ENCODE measurements around the gene SLC43A2. TPM values are rescaled to one million over a fixed set of nuclear protein-coding genes. Genes with fewer than 3 reads are reported as not detected.

Gene SLC43A2
- total RNA-seq, 1 experiment from 2014 or later: 0.06 TPM

GRCh38 chr17:1590747-1591473, 37.7 kb downstream of the SLC43A2 start:
- H3K27ac ChIP-seq (ENCODE audit: low read depth, low read length, poor library complexity, severe bottlenecking): no peak overlapping the region
- CTCF ChIA-PET: no interaction called here
- TF ChIP-seq, protein P1, sequence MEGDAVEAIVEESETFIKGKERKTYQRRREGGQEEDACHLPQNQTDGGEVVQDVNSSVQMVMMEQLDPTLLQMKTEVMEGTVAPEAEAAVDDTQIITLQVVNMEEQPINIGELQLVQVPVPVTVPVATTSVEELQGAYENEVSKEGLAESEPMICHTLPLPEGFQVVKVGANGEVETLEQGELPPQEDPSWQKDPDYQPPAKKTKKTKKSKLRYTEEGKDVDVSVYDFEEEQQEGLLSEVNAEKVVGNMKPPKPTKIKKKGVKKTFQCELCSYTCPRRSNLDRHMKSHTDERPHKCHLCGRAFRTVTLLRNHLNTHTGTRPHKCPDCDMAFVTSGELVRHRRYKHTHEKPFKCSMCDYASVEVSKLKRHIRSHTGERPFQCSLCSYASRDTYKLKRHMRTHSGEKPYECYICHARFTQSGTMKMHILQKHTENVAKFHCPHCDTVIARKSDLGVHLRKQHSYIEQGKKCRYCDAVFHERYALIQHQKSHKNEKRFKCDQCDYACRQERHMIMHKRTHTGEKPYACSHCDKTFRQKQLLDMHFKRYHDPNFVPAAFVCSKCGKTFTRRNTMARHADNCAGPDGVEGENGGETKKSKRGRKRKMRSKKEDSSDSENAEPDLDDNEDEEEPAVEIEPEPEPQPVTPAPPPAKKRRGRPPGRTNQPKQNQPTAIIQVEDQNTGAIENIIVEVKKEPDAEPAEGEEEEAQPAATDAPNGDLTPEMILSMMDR (conservative IDR thresholded peaks at IDR 0.05; ENCODE audit: low read depth, low read length): no peak
- no peak for TF ChIP-seq EZH2 (IDR thresholded peaks at IDR 0.05; ENCODE audit: borderline replicate concordance, low read depth, low read length, poor library complexity, severe bottlenecking)
- no TSS peak for BruUV-seq (replicated peaks)
- H3K9me3 ChIP-seq (ENCODE audit: low read depth, low read length, poor library complexity, severe bottlenecking): no peaks in the 10 kb centered on the region
- no peaks in the 10 kb centered on the region for H3K4me1 ChIP-seq (ENCODE audit: insufficient read depth, low read length, poor library complexity, severe bottlenecking)
- no peak overlapping the region for H3K4me3 ChIP-seq (ENCODE audit: low read depth, low read length, poor library complexity, severe bottlenecking)
- POLR2A ChIA-PET (ENCODE audit: low non-redundant PET): no interaction called here
- no peak for DNase-seq (ENCODE audit: low spot score)
- H3K36me3 ChIP-seq (ENCODE audit: insufficient read depth, low read length, poor library complexity, severe bottlenecking): no peaks in the 10 kb centered on the region
- intact Hi-C loops (cut with micrococcal nuclease; ENCODE audit: unreplicated experiment): no loop called here
- no peaks in the 10 kb centered on the region for H3K27me3 ChIP-seq (replicated peaks; ENCODE audit: insufficient read depth, low read depth, low read length, poor library complexity)

GRCh38 chr17:1590029-1590746, 38.4 kb downstream of the SLC43A2 start:
- H3K4me1 ChIP-seq (ENCODE audit: insufficient read depth, low read length, poor library complexity, severe bottlenecking): no peaks in the 10 kb centered on the region
- intact Hi-C loops (cut with micrococcal nuclease; ENCODE audit: unreplicated experiment): no loop called here
- no peaks in the 10 kb centered on the region for H3K9me3 ChIP-seq (ENCODE audit: low read depth, low read length, poor library complexity, severe bottlenecking)
- ChIA-PET POLR2A (ENCODE audit: low non-redundant PET) (no interaction called here), CTCF (no interaction called here)
- no peak overlapping the region for H3K4me3 ChIP-seq (ENCODE audit: low read depth, low read length, poor library complexity, severe bottlenecking)
- TF ChIP-seq, protein P1 (conservative IDR thresholded peaks at IDR 0.05; ENCODE audit: low read depth, low read length): no peak
- TF ChIP-seq EZH2 (IDR thresholded peaks at IDR 0.05; ENCODE audit: borderline replicate concordance, low read depth, low read length, poor library complexity, severe bottlenecking): no peak
- no peak overlapping the region for H3K27ac ChIP-seq (ENCODE audit: low read depth, low read length, poor library complexity, severe bottlenecking)
- H3K27me3 ChIP-seq (replicated peaks; ENCODE audit: insufficient read depth, low read depth, low read length, poor library complexity): no peaks in the 10 kb centered on the region
- DNase-seq (ENCODE audit: low spot score): peak; percentile 58
- no TSS peak for BruUV-seq (replicated peaks)
- H3K36me3 ChIP-seq (ENCODE audit: insufficient read depth, low read length, poor library complexity, severe bottlenecking): no peaks in the 10 kb centered on the region

DNA sequence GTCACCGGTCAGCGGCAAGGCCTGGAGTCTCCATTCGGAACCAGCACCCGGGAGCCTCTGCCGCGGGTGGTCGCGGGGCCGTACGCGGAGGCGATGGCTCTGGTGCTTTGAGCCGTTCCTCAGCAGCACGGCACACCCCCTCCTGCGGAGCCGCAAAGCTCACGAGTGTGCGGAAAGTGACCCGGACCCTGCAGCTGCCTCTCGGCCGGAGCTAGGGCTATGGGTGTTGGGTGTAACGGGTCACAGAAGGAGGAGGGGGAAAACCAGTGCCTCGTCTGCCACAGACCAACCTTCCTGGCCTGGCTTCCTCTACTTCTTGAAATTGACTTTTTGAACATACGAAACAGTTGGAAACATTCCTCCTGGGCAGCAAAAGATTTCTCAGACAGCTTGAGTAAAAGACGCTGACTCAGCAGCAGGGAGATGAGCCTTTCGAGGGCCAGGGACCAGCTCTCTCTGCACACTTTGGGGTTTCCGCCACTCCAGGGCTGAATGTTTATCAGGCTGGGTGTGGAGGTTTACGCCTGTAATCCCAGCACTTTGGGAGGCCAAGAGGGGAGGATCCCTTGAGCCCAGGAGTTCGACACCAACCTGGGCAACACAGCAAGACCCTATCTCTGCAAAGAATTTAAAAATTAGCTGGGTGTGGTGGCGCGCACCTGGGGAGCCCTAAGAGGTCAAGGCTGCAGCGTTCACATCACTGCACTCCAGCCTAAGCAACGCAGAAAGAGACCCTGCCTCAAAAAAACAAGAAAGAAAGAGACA, 39.6 kb downstream of the SLC43A2 start:
- ChIA-PET POLR2A (ENCODE audit: low non-redundant PET) (interaction anchor here (0.7 kb wide), 1 partner anchor 189 kb away, joined by 8 read pairs; no protein-coding TSS in a partner anchor), CTCF (no interaction called here)
- H3K9me3 ChIP-seq (ENCODE audit: low read depth, low read length, poor library complexity, severe bottlenecking): no peaks in the 10 kb centered on the region
- H3K27ac ChIP-seq (ENCODE audit: low read depth, low read length, poor library complexity, severe bottlenecking): no peak overlapping the region
- no peaks in the 10 kb centered on the region for H3K36me3 ChIP-seq (ENCODE audit: insufficient read depth, low read length, poor library complexity, severe bottlenecking)
- TF ChIP-seq, protein P1 (conservative IDR thresholded peaks at IDR 0.05; ENCODE audit: low read depth, low read length): no peak
- TF ChIP-seq EZH2 (IDR thresholded peaks at IDR 0.05; ENCODE audit: borderline replicate concordance, low read depth, low read length, poor library complexity, severe bottlenecking): no peak
- no peak overlapping the region for H3K4me3 ChIP-seq (ENCODE audit: low read depth, low read length, poor library complexity, severe bottlenecking)
- H3K4me1 ChIP-seq (ENCODE audit: insufficient read depth, low read length, poor library complexity, severe bottlenecking): no peaks in the 10 kb centered on the region
- intact Hi-C loops (cut with micrococcal nuclease; ENCODE audit: unreplicated experiment): no loop called here
- no peak for DNase-seq (ENCODE audit: low spot score)
- BruUV-seq (replicated peaks): no TSS peak
- no peaks in the 10 kb centered on the region for H3K27me3 ChIP-seq (replicated peaks; ENCODE audit: insufficient read depth, low read depth, low read length, poor library complexity)

Measured in A673 (cell line).